Kidney capillary endothelial cell (primary cell): ENCODE data around the gene FRAT1.

Source experiments
- DNase-seq: peaks from one replicate; pipeline ENCODE4 v3.0.0-alpha.2; 2018; ENCODE audit warnings: low spot score

FRAT1 gene

DNA sequence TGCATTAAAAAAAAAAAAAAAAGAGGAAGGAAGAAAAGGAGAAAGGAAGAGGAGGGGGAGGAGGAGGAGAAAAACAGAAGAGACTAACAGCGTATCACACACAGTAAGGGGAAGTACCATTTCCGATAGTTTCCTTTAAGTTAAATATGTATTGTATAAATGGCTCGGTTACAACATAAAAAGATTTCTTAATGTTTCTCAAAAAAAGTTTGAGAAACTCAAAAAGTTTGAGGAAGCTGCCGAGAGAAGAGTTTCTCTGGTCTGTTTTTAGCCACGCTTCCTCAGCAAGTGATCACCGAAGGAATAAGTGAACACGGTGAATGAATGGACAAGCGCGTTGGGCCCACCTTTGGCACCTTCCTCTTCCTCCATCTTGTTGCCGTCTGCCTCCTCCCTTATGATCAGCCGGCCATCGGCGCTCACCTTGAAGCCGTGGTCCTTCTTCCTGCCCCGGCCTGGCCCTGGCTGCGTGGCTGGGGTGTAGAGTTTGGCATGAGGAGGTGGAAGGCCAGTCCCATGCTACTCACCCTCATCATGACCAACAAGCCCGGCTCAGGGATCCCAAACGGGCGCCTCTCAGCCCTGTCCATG, 46.8 kb downstream of the FRAT1 start:
- DNase-seq, result no peak

DNA sequence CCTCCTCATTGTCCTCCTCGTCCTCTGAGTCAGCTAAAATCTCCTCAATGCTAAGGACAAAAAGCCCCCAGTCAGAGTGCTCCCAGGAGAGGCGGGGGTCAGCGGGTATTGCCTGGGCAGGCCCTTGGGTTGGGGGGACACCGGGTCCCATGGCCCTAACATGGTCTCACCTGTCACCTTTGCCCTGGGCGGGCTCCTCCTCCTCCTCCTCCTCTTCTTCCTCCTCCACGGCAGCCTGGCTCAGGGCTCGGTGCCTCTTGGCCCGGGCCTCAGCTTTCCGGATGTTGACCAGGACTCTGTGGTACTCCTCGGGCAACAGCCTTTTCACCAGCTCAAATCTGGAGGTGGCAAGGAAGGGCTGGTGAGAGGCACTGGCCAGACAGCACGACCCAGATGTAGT, 47.5 kb downstream of the FRAT1 start:
- DNase-seq, result no peak

DNA sequence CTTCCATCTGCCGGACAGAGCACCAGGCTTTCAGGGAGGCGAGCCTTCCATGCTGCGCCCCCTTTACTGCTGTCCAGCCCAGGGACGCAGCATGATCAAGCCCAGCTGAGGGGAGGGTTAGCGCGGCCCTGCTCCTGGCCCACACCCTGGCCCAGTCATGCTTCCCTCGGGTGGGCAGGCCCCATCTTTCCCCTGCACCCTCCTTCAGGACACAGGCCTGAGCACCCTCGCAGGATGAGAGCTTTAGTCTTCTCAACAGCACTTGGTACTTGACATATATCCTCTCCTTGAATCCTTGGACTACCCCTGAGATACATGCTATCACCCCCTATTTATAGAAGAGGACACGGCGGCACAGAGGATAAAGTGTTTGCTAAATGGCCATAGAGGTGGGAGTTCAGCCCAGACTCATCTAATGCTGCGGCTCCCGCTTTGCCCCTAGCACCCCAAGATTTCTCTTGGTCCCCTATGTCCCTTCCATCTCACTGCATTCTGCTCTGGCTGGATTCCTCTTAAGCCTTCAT, 48.1 kb downstream of the FRAT1 start:
- no peak for DNase-seq
